SK-N-SH (cell line): ENCODE data around the gene BCL2L11.

ENCODE experiments used
- FOSL2 ChIP-seq: IDR thresholded peaks from 2 replicates; pipeline ENCODE4 v1.4.0; 2012; ENCODE audit warnings: low read depth, mild to moderate bottlenecking, moderate library complexity, borderline replicate concordance
- MXI1 ChIP-seq: IDR thresholded peaks from 2 replicates; pipeline ENCODE4 v1.6.1; 2012; ENCODE audit warnings: mild to moderate bottlenecking, low read depth, low read length, improper control_type of control experiment
- NRF1 ChIP-seq: IDR thresholded peaks from 2 replicates; pipeline ENCODE4 v1.6.1; 2012; ENCODE audit warnings: low read depth, mild to moderate bottlenecking, low read length
- POLR2AphosphoS5 ChIP-seq: IDR thresholded peaks from 2 replicates; pipeline ENCODE4 v1.6.1; 2012; ENCODE audit warnings: low read depth, low read length
- RCOR1 ChIP-seq: fragments of 150-350 bp; IDR thresholded peaks from 2 replicates; pipeline ENCODE4 v1.6.1; 2017; ENCODE audit warnings: antibody characterized with exemption, low read length
- RXRA ChIP-seq: IDR thresholded peaks from 2 replicates; pipeline ENCODE4 v1.4.0; 2012; ENCODE audit warnings: low read depth, mild to moderate bottlenecking, borderline replicate concordance
- SIN3A ChIP-seq: IDR thresholded peaks from 2 replicates; pipeline ENCODE4 v1.6.1; 2012; ENCODE audit warnings: low read depth, mild to moderate bottlenecking, low read length, moderate library complexity, borderline replicate concordance
- TF ChIP-seq, protein P1 (sequence below): fragments of 200-600 bp; sonication (generic); IDR thresholded peaks from 2 replicates; pipeline ENCODE4 v1.6.1; 2017; ENCODE audit warnings: antibody characterized with exemption, mild to moderate bottlenecking, moderate library complexity

- TF ChIP-seq SIN3A, result no peak
- TF ChIP-seq NRF1, result no peak
- TF ChIP-seq MXI1, result no peak
- no peak for TF ChIP-seq POLR2AphosphoS5
- no peak for TF ChIP-seq RXRA
- no peak for TF ChIP-seq RCOR1
- TF ChIP-seq, protein P1, sequence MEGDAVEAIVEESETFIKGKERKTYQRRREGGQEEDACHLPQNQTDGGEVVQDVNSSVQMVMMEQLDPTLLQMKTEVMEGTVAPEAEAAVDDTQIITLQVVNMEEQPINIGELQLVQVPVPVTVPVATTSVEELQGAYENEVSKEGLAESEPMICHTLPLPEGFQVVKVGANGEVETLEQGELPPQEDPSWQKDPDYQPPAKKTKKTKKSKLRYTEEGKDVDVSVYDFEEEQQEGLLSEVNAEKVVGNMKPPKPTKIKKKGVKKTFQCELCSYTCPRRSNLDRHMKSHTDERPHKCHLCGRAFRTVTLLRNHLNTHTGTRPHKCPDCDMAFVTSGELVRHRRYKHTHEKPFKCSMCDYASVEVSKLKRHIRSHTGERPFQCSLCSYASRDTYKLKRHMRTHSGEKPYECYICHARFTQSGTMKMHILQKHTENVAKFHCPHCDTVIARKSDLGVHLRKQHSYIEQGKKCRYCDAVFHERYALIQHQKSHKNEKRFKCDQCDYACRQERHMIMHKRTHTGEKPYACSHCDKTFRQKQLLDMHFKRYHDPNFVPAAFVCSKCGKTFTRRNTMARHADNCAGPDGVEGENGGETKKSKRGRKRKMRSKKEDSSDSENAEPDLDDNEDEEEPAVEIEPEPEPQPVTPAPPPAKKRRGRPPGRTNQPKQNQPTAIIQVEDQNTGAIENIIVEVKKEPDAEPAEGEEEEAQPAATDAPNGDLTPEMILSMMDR, result no peak
- no peak for TF ChIP-seq FOSL2
These were observed 49.0 kb upstream of the BCL2L11 start for GRCh38 chr2:111071600-111072171.
